GM23338 (cell line): Measurements from ENCODE around the gene H2BK1. TPM values are rescaled to one million over a fixed set of nuclear protein-coding genes. Genes with fewer than 3 reads are reported as not detected.

Experiments used
- CREB1 ChIP-seq: fragments of 250-450 bp; sonication (Bioruptor Pico); IDR thresholded peaks from 2 replicates; pipeline ENCODE4 v1.5.0; 2020; ENCODE audit warnings: low read depth, mild to moderate bottlenecking, moderate library complexity
- CTCF ChIP-seq, 2 experiments: fragments of 200-600 bp in 1 of 2; sonication (generic) in 1 of 2; conservative IDR thresholded peaks; 2 replicates each; pipeline versions ENCODE4 v1.5.1 to v1.6.1; 2016 to 2017; ENCODE audit warnings: antibody characterized with exemption in 2 of 2, low read depth in 2 of 2, mild to moderate bottlenecking in 2 of 2, moderate library complexity in 1 of 2
- ETS1 ChIP-seq: IDR thresholded peaks from 2 replicates; pipeline ENCODE4 v1.6.1; 2016; ENCODE audit warnings: antibody characterized with exemption
- EZH2 ChIP-seq: fragments of 200-600 bp; sonication (generic); IDR thresholded peaks from one replicate; pipeline ENCODE4 v1.8.0; 2017; ENCODE audit warnings: antibody characterized with exemption, mild to moderate bottlenecking, low read depth; ENCODE audit not compliant: unreplicated experiment
- EZH2phosphoT487 ChIP-seq: fragments of 200-600 bp; sonication (generic); IDR thresholded peaks from one replicate; pipeline ENCODE4 v1.8.1; 2018; ENCODE audit warnings: antibody characterized with exemption; ENCODE audit not compliant: unreplicated experiment
- POLR2AphosphoS5 ChIP-seq: IDR thresholded peaks from 2 replicates; pipeline ENCODE4 v1.6.1; 2016; ENCODE audit warnings: antibody characterized with exemption, low read depth
- STAT1 ChIP-seq: IDR thresholded peaks from one replicate; pipeline ENCODE4 v1.6.1; 2016; ENCODE audit warnings: antibody characterized with exemption; ENCODE audit not compliant: unreplicated experiment
- ZNF462 ChIP-seq: fragments of 250-450 bp; sonication (Bioruptor Pico); IDR thresholded peaks from 2 replicates; pipeline ENCODE4 v1.5.0; 2020; ENCODE audit warnings: mild to moderate bottlenecking, moderate library complexity
- polyA plus RNA-seq: library from polyadenylated mRNA; unstranded; fragments of >200 nt; fragmentation: Nextera tagmentation; extraction: Ambion mirVana; gene quantifications from 2 replicates; pipeline ENCODE4 v1.2.1, GENCODE V29; 2016
- total RNA-seq: library from RNA; depleted of rRNA; stranded (reverse); fragments of >200 nt; shearing (Covaris generic); gene quantifications from 2 replicates; pipeline ENCODE4 v1.2.3, GENCODE V29; 2014

Gene H2BK1
- total and polyA plus RNA-seq, 2 experiments from 2014 or later = not detected

- TF ChIP-seq ZNF462 (CRISPR knock-in tag) (no peak), CTCF (conservative IDR thresholded peaks at IDR 0.05; ENCODE audit: low read depth in 2 of 2) (no peak), POLR2AphosphoS5 (no peak), EZH2phosphoT487 (no peak), CREB1 (CRISPR knock-in tag) (no peak), EZH2 (no peak), STAT1 (no peak), ETS1 (no peak)
Observed at GRCh38 chr7:151178831-151179230, 31.5 kb downstream of the H2BK1 start (continued).
